ENCODE measurements around the gene BAD. TPM values are rescaled to one million over a fixed set of nuclear protein-coding genes. Genes with fewer than 3 reads are reported as not detected.

BAD gene
- total and polyA plus RNA-seq, 10 of the 15 experiments (the other 5 are each of a cell fraction or from before 2014, with no cell fraction given), result 1.5 to 67.2 (median 39.6) TPM

- TF ChIP-seq NBN (IDR thresholded peaks at IDR 0.05), result no peak
- no peak for TF ChIP-seq RAD51 (IDR thresholded peaks at IDR 0.05)
- TF ChIP-seq RCOR1 (conservative IDR thresholded peaks at IDR 0.05; ENCODE audit: low read depth, low read length), result no peak
- TF ChIP-seq ZNF217 (IDR thresholded peaks at IDR 0.05), result no peak
- TF ChIP-seq, protein P1, sequence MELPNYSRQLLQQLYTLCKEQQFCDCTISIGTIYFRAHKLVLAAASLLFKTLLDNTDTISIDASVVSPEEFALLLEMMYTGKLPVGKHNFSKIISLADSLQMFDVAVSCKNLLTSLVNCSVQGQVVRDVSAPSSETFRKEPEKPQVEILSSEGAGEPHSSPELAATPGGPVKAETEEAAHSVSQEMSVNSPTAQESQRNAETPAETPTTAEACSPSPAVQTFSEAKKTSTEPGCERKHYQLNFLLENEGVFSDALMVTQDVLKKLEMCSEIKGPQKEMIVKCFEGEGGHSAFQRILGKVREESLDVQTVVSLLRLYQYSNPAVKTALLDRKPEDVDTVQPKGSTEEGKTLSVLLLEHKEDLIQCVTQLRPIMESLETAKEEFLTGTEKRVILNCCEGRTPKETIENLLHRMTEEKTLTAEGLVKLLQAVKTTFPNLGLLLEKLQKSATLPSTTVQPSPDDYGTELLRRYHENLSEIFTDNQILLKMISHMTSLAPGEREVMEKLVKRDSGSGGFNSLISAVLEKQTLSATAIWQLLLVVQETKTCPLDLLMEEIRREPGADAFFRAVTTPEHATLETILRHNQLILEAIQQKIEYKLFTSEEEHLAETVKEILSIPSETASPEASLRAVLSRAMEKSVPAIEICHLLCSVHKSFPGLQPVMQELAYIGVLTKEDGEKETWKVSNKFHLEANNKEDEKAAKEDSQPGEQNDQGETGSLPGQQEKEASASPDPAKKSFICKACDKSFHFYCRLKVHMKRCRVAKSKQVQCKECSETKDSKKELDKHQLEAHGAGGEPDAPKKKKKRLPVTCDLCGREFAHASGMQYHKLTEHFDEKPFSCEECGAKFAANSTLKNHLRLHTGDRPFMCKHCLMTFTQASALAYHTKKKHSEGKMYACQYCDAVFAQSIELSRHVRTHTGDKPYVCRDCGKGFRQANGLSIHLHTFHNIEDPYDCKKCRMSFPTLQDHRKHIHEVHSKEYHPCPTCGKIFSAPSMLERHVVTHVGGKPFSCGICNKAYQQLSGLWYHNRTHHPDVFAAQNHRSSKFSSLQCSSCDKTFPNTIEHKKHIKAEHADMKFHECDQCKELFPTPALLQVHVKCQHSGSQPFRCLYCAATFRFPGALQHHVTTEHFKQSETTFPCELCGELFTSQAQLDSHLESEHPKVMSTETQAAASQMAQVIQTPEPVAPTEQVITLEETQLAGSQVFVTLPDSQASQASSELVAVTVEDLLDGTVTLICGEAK (IDR thresholded peaks at IDR 0.05; ENCODE audit: borderline replicate concordance), result no peak
- TF ChIP-seq RB1 (IDR thresholded peaks at IDR 0.05; ENCODE audit: borderline replicate concordance), result no peak
- no peak for TF ChIP-seq WRNIP1 (IDR thresholded peaks at IDR 0.05; ENCODE audit: borderline replicate concordance, low read depth, low read length)
- no peak for TF ChIP-seq BMI1 (IDR thresholded peaks at IDR 0.05; ENCODE audit: borderline replicate concordance)
Observed at GRCh38 chr11:64229090-64229743, 55.2 kb downstream of the BAD start (continued).
